Measurements from ENCODE around the gene TBCA.

Gene TBCA

GRCh38 chr5:77641397-77641943 lies 134.7 kb downstream of the TBCA start:
- no peak for DNase-seq

All from HCEC 1CT (cell line).